ENCODE data around the gene CLMN.

GRCh38 chr14:95149441-95149840, 170.3 kb downstream of the CLMN start:
- TF ChIP-seq CTCF (IDR thresholded peaks at IDR 0.05) (no peak), POLR2AphosphoS5 (IDR thresholded peaks at IDR 0.05) (no peak)

Data from prostate gland (tissue), 2 donors.